Smooth muscle cell (in vitro differentiated cells): Measurements from ENCODE around the gene FADD. TPM values are rescaled to one million over a fixed set of nuclear protein-coding genes. Genes with fewer than 3 reads are reported as not detected.
"Not testable (repeated sequence)": the region's sequence is repeated elsewhere in the genome, so short reads cannot be mapped to it uniquely, and the experiment has no call there.

ENCODE experiments used
- DNase-seq: peaks from one replicate; lab custom pipeline; 2025; ENCODE audit not compliant: unreplicated experiment; lab: John Stamatoyannopoulos, UW
- H2AFZ ChIP-seq: fragments of 200-600 bp; sonication (generic); 2 replicates; pipeline ENCODE4 v1.6.0; 2016; ENCODE audit warnings: antibody characterized with exemption, low read depth, mild to moderate bottlenecking
- H3F3A ChIP-seq: fragments of 200-600 bp; sonication (generic); 2 replicates; pipeline ENCODE4 v1.6.0; 2017; ENCODE audit warnings: antibody characterized with exemption, low read depth
- H3K27ac ChIP-seq: fragments of 200-600 bp; sonication (generic); 2 replicates; pipeline ENCODE4 v1.5.1; 2016; ENCODE audit warnings: low read depth, mild to moderate bottlenecking
- H3K27me3 ChIP-seq: fragments of 200-600 bp; sonication (generic); 2 replicates; pipeline ENCODE4 v1.6.1; 2016; ENCODE audit warnings: low read depth, mild to moderate bottlenecking
- H3K36me3 ChIP-seq: fragments of 200-600 bp; sonication (generic); 2 replicates; pipeline ENCODE4 v1.5.1; 2016; ENCODE audit warnings: low read depth
- H3K4me1 ChIP-seq: fragments of 200-600 bp; sonication (generic); 2 replicates; pipeline ENCODE4 v1.5.1; 2016; ENCODE audit warnings: low read depth
- H3K4me2 ChIP-seq: fragments of 200-600 bp; sonication (generic); 2 replicates; pipeline ENCODE4 v1.6.0; 2016; ENCODE audit warnings: mild to moderate bottlenecking
- H3K4me3 ChIP-seq: fragments of 200-600 bp; sonication (generic); 2 replicates; pipeline ENCODE4 v1.5.1; 2016; ENCODE audit warnings: mild to moderate bottlenecking
- H3K79me2 ChIP-seq: fragments of 200-600 bp; sonication (generic); 2 replicates; pipeline ENCODE4 v1.6.0; 2016; ENCODE audit warnings: low read depth, mild to moderate bottlenecking
- H3K9ac ChIP-seq: fragments of 200-600 bp; sonication (generic); 2 replicates; pipeline ENCODE4 v1.6.0; 2016; ENCODE audit warnings: low read depth
- H3K9me3 ChIP-seq: fragments of 200-600 bp; sonication (generic); replicated peaks from 2 replicates; pipeline ENCODE4 v1.5.1; 2016; ENCODE audit warnings: low read depth
- H4K20me1 ChIP-seq: fragments of 200-600 bp; sonication (generic); 2 replicates; pipeline ENCODE4 v1.6.0; 2016; ENCODE audit warnings: low read depth
- WGBS: methylation state at CpG from one replicate; pipeline ENCODE4 v1.1.7; 2016; ENCODE audit warnings: low lambda C conversion rate; 5-methylcytosine and 5-hydroxymethylcytosine counted together
- polyA plus RNA-seq: library from polyadenylated mRNA; unstranded; fragments of >200 nt; fragmentation: Nextera tagmentation; extraction: Ambion mirVana; gene quantifications from 2 replicates; pipeline ENCODE4 v1.2.1, GENCODE V29; 2016
- total RNA-seq: library from RNA; depleted of rRNA; stranded (reverse); fragments of >200 nt; gene quantifications from 2 replicates; pipeline ENCODE4 v1.2.3, GENCODE V29; 2014
- TF ChIP-seq, protein P1 (sequence below): fragments of 200-600 bp; sonication (generic); IDR thresholded peaks from 2 replicates; pipeline ENCODE4 v1.5.1; 2017; ENCODE audit warnings: borderline replicate concordance, mild to moderate bottlenecking, antibody characterized with exemption; ENCODE audit not compliant: insufficient read depth, poor library complexity, severe bottlenecking

FADD gene
- total and polyA plus RNA-seq, 2 experiments from 2014 or later: 22.2 to 41.3 TPM

DNA sequence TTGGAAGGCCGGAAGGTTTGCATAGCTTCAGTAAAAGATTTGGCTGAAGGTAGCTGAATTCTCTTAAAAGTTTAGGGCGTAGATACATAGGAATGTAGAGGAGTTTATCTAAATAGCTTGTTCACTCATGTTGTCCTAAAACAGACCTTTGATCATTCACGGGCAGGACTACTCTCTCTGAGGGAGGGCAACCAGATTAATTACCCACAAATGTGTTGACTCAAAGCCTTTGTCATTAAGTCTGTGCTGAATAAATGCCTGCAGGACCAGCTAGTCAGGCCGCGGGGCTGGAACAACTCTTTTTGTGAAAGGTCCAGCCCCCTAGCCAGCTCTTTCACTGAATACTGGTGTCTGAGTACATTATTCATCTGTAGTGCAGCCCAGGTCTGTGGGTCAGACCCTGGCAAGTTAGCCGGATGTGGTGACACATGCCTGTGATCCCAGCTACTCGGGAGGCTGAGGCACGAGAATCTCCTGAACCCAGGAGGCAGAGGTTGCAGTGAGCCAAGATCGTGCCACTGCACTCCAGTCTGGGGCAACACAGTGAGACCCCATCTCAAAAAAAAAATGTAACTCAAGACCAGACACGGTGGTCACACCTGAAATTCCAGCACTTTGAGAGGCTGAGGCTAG lies 2.8 kb upstream of the FADD start:
- H3K27me3 ChIP-seq: no peaks in the 10 kb centered on the region
- H3K9me3 ChIP-seq: no peaks in the 10 kb centered on the region
- TF ChIP-seq, protein P1, sequence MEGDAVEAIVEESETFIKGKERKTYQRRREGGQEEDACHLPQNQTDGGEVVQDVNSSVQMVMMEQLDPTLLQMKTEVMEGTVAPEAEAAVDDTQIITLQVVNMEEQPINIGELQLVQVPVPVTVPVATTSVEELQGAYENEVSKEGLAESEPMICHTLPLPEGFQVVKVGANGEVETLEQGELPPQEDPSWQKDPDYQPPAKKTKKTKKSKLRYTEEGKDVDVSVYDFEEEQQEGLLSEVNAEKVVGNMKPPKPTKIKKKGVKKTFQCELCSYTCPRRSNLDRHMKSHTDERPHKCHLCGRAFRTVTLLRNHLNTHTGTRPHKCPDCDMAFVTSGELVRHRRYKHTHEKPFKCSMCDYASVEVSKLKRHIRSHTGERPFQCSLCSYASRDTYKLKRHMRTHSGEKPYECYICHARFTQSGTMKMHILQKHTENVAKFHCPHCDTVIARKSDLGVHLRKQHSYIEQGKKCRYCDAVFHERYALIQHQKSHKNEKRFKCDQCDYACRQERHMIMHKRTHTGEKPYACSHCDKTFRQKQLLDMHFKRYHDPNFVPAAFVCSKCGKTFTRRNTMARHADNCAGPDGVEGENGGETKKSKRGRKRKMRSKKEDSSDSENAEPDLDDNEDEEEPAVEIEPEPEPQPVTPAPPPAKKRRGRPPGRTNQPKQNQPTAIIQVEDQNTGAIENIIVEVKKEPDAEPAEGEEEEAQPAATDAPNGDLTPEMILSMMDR: no peak
- 85% methylated on average over 10 of the region's 10 CpGs for WGBS
- H3K4me2 ChIP-seq: no peak overlapping the region
- no peak for DNase-seq
- peaks cover 8% of the 10 kb centered on the region for H3K4me1 ChIP-seq
- H3F3A ChIP-seq: peaks cover 4% of the 10 kb centered on the region
- H4K20me1 ChIP-seq: peaks cover 10% of the 10 kb centered on the region
- H3K9ac ChIP-seq: no peak overlapping the region
- H3K27ac ChIP-seq: no peak overlapping the region
- peaks cover 10% of the 10 kb centered on the region for H3K79me2 ChIP-seq
- H3K36me3 ChIP-seq: no peaks in the 10 kb centered on the region
- H3K4me3 ChIP-seq: no peak overlapping the region
- H2AFZ ChIP-seq: no peak overlapping the region

DNA sequence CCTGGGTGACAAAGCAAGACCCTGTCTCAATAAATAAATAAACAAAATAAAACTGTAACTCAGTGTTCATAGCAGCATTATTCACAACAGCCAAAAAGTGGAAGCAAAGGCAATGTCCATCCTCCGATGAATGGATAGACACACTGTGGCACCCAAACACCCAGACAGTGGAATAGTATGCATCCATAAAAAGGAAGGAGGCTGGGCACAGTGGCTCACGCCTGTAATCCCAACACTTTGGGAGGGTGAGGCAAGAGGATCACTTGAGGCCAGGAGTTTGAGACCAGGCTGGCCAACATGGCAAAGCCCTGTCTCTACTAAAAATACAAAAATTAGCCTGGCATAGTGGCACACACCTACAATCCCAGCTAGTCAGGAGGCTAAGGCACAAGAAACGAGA lies 2.0 kb upstream of the FADD start:
- not testable (repeated sequence) for H3K27ac ChIP-seq, H3K27me3 ChIP-seq

DNA sequence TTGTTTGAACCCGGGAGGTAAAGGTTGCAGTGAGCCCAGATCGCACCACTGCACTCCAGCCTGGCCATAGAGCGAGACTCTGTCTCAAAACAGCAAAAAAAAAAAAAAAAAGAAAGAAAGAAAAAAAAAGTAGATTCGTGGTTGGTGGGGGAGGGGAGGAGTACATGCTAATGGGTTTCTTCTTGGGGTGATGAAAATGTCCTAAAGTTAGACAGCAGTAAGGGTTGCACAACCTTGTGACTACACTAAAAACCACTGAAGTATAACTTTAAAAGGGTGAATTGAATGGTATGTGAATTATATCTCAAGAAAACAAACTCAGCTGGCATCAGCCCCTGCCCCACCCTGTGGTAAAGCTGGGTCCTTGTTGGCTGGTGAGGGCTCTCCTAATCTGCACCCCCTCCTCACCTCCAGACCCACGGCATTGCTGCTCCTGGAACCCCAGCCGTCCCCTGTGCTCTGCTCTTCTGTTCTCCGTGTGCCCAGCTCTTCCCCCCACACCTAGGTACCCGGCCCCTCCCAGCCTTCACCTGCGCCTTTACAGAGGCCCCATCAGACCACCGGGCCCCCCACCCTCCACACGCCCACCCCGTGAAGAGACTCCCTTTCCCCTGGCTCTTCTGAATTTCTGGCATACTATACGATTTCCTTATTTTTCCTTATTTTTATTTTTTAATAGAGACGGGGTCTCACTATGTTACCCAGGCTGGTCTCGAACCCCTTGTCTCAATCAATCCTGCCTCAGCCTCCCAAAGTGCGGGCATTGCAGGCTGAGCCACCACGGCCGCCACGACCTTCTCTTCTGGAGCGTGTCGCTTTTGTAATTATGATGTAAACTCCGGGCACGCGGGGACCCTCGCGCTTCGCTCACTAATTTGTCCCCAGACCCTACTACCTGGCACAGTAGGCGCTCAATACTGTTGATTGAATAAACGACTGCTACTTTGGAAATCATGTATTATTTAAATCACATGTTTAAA lies 924 bp upstream of the FADD start:
- peaks cover 20% of the 10 kb centered on the region for H3K79me2 ChIP-seq
- peaks cover 4% of the 10 kb centered on the region for H3F3A ChIP-seq
- H3K9ac ChIP-seq: peak overlapping the region; percentile 19
- H4K20me1 ChIP-seq: peaks cover 28% of the 10 kb centered on the region
- H3K4me3 ChIP-seq: peak overlapping the region; percentile 93
- H3K9me3 ChIP-seq: no peaks in the 10 kb centered on the region
- H3K4me1 ChIP-seq: peaks cover 8% of the 10 kb centered on the region
- H3K27ac ChIP-seq: peak overlapping the region; percentile 96
- 84% methylated on average over 29 of the region's 29 CpGs for whole genome bisulfite sequencing
- peak overlapping the region; percentile 88 for H3K4me2 ChIP-seq
- no peaks in the 10 kb centered on the region for H3K36me3 ChIP-seq
- H3K27me3 ChIP-seq: no peaks in the 10 kb centered on the region
- H2AFZ ChIP-seq: no peak overlapping the region
- TF ChIP-seq, protein P1: no peak
- no peak for DNase-seq

More for the DNA sequence above, 2.0 kb upstream of the FADD start:
- not testable (repeated sequence) for H3K4me1 ChIP-seq, H3K4me3 ChIP-seq, H2AFZ ChIP-seq, H3K36me3 ChIP-seq, H3K4me2 ChIP-seq, H3K9ac ChIP-seq, H3K9me3 ChIP-seq, DNase-seq, H3F3A ChIP-seq
- peaks cover 17% of the 10 kb centered on the region for H4K20me1 ChIP-seq
- peaks cover 17% of the 10 kb centered on the region for H3K79me2 ChIP-seq
- 97% methylated on average over 3 of the region's 3 CpGs for WGBS

DNA sequence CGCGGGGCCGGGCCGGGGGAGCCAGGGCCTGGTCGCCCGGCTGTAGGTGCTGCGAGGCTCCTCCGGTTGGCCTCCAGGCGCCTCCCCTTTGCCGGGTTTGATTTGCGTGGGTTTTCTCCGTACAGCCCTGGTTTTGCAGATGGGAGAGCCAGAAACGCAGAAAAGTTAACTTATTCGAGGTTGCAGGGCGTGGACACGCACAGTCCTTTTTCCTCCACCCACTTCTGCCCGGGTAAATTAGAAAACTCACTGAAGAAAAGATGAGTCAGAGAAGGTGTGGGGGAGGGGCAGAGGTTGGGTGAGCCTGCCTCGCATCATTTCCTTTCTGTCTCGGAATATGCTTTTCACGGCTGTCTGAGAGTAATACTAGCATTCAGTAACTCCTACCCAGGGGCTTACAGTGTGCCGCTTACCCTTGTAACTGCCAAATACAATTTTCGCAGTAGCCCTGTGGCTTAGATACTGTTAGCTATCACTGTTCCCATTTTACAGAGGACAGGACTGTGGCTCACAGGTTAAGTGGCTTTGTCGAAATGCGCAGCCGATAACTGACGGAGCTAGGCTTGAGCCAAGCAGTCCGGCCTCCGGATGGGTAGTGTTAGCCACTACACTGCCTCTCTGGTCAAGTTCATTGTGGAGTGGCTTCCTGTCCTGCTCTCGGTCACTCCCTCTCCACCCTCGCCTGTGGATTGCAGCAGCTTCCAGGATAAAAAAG lies 812 bp downstream of the FADD start:
- WGBS: 1% methylated on average over 30 of the region's 30 CpGs
- H3K4me1 ChIP-seq: peaks cover 8% of the 10 kb centered on the region
- H3F3A ChIP-seq: peaks cover 4% of the 10 kb centered on the region
- peak overlapping the region; percentile 88 for H3K4me2 ChIP-seq
- no peaks in the 10 kb centered on the region for H3K36me3 ChIP-seq
- DNase-seq: peak; percentile 46
- peak overlapping the region; percentile 94 for H3K9ac ChIP-seq
- no peaks in the 10 kb centered on the region for H3K9me3 ChIP-seq
- H2AFZ ChIP-seq: peak overlapping the region; percentile 0
- peaks cover 46% of the 10 kb centered on the region for H4K20me1 ChIP-seq
- TF ChIP-seq, protein P1: no peak
- peak overlapping the region; percentile 93 for H3K4me3 ChIP-seq
- peaks cover 21% of the 10 kb centered on the region for H3K79me2 ChIP-seq
- H3K27me3 ChIP-seq: no peaks in the 10 kb centered on the region
- H3K27ac ChIP-seq: peak overlapping the region; percentile 96
